CD4-positive, alpha-beta T cell treated with Interleukin-6 at 100 ng/mL for 8 hours (primary cell): ENCODE results near the gene CTSL.

Experiments used
- DNase-seq: peaks from one replicate; pipeline ENCODE4 v3.0.0-alpha.2; 2020; ENCODE audit warnings: mixed read lengths, low spot score

Gene CTSL

GRCh38 chr9:87701491-87701890, 24.4 kb upstream of the CTSL start:
- no peak for DNase-seq

- no peak for DNase-seq
Measured at GRCh38 chr9:87701931-87702421, 23.9 kb upstream of the CTSL start.

DNA sequence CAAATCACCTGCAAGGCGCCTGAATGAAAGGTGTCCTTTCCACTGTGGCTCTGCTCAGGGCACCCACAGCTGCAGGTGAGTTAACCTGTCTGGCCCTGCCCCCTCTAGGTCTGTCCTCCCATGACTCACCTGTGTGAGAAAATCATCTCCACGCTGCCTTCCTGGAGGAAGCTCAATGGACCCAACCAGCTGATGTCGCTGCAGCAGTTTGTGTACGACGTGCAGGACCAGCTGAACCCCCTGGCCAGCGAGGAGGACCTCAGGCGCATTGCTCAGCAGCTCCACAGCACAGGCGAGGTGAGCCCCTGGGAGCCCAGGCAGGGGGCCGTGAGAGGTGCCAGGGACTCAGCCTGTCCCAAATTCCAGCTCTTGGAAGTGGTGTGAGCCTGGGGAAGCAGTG, 23.0 kb upstream of the CTSL start:
- no peak for DNase-seq

DNA sequence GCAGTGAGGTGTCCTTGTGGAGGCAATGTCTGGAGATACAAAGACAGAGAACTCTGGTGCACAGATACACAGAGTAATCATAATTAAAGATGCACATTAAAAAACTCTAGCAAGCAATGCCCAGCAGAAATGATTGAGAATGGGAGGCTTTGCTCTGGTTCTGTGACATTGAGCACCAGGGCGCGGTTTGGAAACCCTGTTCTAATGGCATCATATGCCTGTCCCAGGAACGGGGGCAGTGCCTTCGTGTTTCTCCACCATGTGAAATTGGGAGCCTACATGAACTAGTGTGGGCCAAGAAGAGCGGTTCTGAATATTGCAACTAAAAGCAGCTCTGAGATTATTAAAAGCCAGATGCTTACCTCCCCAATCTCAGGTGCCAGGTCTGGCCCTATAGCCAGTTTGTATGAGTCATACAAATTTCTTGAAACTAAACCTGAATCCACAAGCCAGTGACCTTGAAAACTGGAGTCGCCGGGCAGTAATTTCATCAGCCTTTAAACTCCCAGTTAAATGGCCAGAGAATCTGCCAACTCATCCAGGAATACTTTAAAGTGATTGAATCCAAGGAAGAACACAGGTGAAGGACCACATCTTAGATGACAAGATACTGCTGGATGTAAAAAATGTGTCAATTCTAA, 22.2 kb upstream of the CTSL start:
- no peak for DNase-seq

DNA sequence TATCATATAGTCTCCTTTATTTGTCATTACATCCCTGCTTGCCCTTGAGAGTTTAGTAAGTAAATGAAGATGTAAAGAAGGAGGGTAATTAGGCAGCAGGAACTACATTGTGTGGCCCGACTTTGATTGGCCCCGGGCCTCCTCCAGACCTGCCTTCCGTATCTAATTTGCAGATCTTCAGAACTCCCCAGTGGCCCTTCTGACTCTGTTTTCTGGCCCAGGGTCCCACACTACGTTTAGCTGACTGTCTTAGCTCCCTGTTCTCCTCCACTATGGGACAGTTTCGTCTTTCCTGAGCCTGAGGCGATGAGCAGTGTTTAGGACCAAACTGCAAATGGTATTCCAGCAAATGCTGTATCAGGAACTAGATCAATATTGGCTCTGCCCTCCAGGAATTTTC, 21.6 kb upstream of the CTSL start:
- no peak for DNase-seq

DNA sequence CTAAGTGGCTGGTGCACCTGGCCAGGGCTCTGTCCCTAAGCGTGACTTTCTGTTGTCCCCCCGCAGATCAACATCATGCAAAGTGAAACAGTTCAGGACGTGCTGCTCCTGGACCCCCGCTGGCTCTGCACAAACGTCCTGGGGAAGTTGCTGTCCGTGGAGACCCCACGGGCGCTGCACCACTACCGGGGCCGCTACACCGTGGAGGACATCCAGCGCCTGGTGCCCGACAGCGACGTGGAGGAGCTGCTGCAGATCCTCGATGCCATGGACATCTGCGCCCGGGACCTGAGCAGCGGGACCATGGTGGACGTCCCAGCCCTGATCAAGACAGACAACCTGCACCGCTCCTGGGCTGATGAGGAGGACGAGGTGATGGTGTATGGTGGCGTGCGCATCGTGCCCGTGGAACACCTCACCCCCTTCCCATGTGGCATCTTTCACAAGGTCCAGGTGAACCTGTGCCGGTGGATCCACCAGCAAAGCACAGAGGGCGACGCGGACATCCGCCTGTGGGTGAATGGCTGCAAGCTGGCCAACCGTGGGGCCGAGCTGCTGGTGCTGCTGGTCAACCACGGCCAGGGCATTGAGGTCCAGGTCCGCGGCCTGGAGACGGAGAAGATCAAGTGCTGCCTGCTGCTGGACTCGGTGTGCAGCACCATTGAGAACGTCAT, 19.7 kb upstream of the CTSL start:
- no peak for DNase-seq

GRCh38 chr9:87707805-87708506, 18.0 kb upstream of the CTSL start:
- no peak for DNase-seq

- DNase-seq = no peak
Measured at GRCh38 chr9:87708546-87708945, 17.4 kb upstream of the CTSL start.

- peak; percentile 46 for DNase-seq
Measured at GRCh38 chr9:87708986-87709728, 16.8 kb upstream of the CTSL start.

DNA sequence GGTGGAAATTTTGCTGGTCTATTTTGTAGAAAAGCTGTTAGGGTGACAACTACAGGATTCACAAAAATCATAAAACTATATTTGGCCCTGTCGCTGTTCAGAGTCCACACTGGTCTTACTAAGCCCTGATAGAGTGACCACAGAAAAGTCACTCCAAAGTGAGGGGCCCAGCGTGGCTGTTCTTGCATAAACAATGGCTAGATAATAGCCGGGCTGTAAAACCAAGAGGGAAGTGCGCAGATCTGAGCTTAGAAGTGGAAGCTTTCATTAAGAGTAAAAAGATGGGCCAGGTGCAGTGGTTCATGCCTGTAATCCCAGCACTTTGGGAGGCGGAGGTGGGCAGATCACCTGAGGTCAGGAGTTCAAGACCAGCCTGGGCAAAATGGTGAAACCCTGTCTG, 15.5 kb upstream of the CTSL start:
- no peak for DNase-seq

GRCh38 chr9:87711857-87712800, 13.8 kb upstream of the CTSL start:
- no peak for DNase-seq

DNA sequence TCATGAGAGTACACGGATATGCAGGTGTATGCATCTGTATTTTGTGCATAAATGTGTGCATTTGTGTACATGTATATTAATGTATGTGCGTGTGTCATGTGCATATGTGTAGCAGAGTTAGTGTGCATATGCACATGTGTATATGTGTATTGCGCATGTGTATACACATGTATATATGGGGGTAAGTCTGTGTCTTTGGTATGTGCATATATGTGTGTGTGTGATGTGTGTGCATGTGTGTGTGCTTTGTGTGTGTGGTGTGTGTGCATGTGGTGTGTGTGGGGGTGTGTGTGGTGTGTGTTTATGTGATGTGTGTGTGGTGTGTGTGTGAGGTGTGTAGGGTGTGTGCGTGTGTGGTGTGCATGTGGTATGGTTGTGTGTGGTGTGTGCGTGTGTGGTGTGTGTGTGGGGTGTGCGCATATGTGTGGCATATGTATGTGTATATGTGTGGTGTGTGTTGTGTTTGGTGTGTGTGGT, 13.1 kb upstream of the CTSL start:
- no peak for DNase-seq

GRCh38 chr9:87713278-87713987, 12.5 kb upstream of the CTSL start:
- no peak for DNase-seq

GRCh38 chr9:87713988-87714330, 12.0 kb upstream of the CTSL start:
- no peak for DNase-seq

DNA sequence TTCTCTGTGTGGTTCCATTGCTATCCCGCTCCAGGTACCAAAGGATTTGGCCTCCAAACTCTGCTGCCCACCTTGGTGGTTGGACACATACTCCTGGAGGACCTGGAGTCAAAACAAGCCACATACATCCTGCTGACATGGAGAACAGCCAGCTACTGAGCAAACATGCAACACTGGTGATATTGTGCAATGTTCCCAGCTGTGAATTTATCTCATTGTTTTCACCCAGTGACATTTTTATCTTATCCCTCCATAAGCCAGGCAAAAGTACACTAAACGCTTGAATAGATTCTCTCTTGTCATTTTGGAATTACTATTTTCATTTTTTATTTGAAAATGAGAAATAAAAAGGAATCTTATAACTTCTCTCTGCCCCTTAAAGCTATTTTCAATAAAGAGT, 11.1 kb upstream of the CTSL start:
- DNase-seq = no peak

DNA sequence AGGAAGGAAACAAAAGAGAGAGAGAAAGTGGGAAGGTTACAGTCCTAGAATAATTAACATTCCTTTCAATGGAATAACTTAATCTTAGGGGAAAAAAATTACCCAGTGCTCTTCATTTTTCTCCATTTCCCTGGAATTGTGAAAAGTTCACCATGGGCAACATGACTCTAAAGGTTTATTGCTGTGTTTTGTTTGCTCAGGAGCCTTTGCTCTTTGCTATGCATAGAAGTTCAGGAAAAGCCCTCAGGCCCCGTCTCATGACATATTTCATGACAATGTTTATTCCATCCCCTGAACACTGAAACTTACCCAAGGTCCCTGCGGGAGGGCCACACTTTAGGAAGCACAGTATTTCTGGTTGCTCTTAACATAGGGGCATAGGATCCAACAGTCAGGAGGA, 9.8 kb upstream of the CTSL start:
- no peak for DNase-seq

GRCh38 chr9:87717456-87717855, 8.5 kb upstream of the CTSL start:
- no peak for DNase-seq

GRCh38 chr9:87718231-87718630, 7.7 kb upstream of the CTSL start:
- DNase-seq = no peak

GRCh38 chr9:87718852-87719612, 6.9 kb upstream of the CTSL start:
- no peak for DNase-seq

- no peak for DNase-seq
Measured at GRCh38 chr9:87720173-87720572, 5.7 kb upstream of the CTSL start.
